Effector memory CD4-positive, alpha-beta T cell (primary cell): ENCODE data around the gene ADORA1.

ENCODE experiments used
- DNase-seq, 3 donors: peaks; one replicate each; pipeline ENCODE4 v3.0.0-alpha.2; 2020
- H3K27ac ChIP-seq: 2 replicates; pipeline ENCODE4 v1.7.0; 2013; ENCODE audit warnings: mild to moderate bottlenecking, low read length, moderate library complexity; ENCODE audit not compliant: insufficient read depth, poor library complexity, severe bottlenecking
- H3K27me3 ChIP-seq: replicated peaks from 2 replicates; pipeline ENCODE4 v1.7.0; 2013; ENCODE audit warnings: mild to moderate bottlenecking, low read length; ENCODE audit not compliant: insufficient read depth, control insufficient read depth, poor library complexity, severe bottlenecking
- H3K36me3 ChIP-seq: 2 replicates; pipeline ENCODE4 v1.7.0; 2013; ENCODE audit warnings: mild to moderate bottlenecking, low read length, moderate library complexity; ENCODE audit not compliant: control insufficient read depth, insufficient read depth
- H3K4me1 ChIP-seq: 2 replicates; pipeline ENCODE4 v1.7.0; 2013; ENCODE audit warnings: low read length, mild to moderate bottlenecking; ENCODE audit not compliant: control insufficient read depth, insufficient read depth, poor library complexity, severe bottlenecking
- H3K4me3 ChIP-seq: 2 replicates; pipeline ENCODE4 v1.7.0; 2013; ENCODE audit warnings: low read length, low read depth, mild to moderate bottlenecking; ENCODE audit not compliant: insufficient read depth, poor library complexity, severe bottlenecking
- H3K9me3 ChIP-seq: 2 replicates; pipeline ENCODE4 v1.7.0; 2013; ENCODE audit warnings: mild to moderate bottlenecking, low read length, moderate library complexity; ENCODE audit not compliant: control insufficient read depth

ADORA1 gene

GRCh38 chr1:203199481-203199815, 71.9 kb downstream of the ADORA1 start:
- no peak overlapping the region for H3K27ac ChIP-seq
- no peaks in the 10 kb centered on the region for H3K9me3 ChIP-seq
- H3K4me1 ChIP-seq, result no peaks in the 10 kb centered on the region
- H3K4me3 ChIP-seq, result no peak overlapping the region
- no peaks in the 10 kb centered on the region for H3K36me3 ChIP-seq
- no peaks in the 10 kb centered on the region for H3K27me3 ChIP-seq
- DNase-seq, result no peak

DNA sequence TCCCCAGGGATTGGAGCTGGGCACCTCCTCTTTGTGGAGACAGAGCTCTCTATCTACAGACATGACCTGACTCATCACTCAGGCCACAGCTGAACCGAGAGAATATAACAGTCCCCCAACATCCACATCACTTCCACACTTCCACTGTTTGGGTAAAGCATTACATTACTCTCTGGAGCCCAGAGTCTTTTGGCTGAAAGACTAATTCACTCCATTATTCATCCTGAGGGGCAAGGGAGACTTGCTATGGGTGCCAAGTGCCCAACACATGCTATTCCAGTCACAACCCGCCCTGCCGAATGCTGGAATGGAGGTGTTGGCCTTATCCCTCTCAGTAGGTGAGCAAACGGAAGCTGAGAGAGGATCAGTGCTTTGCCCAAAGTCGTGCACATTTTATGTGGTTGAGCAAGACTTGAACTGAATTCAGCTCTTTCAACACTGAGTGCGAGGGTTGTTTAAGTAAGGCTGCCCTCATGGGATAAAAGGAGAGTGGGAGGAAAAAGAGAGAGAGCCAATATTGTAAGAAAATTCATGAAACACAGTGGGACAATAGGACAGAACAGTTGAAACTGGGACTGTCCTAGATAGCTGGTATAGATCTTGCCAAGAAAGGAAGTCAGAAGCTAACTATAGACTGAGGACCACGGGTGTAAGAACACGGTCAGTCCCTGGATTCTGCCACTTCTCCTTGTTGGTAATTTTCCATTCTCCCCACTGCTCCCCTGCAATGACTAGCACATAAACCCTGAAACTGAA, 72.5 kb downstream of the ADORA1 start:
- no peaks in the 10 kb centered on the region for H3K4me1 ChIP-seq
- no peaks in the 10 kb centered on the region for H3K9me3 ChIP-seq
- no peaks in the 10 kb centered on the region for H3K36me3 ChIP-seq
- H3K27me3 ChIP-seq, result no peaks in the 10 kb centered on the region
- no peak overlapping the region for H3K27ac ChIP-seq
- no peak overlapping the region for H3K4me3 ChIP-seq
- no peak for DNase-seq

GRCh38 chr1:203200916-203201315, 73.4 kb downstream of the ADORA1 start:
- DNase-seq, result no peak
- Histone ChIP-seq H3K27ac (no peak overlapping the region), H3K4me3 (no peak overlapping the region), H3K9me3 (no peaks in the 10 kb centered on the region), H3K27me3 (no peaks in the 10 kb centered on the region), H3K36me3 (no peaks in the 10 kb centered on the region), H3K4me1 (no peaks in the 10 kb centered on the region)

GRCh38 chr1:203201516-203202205, 74.1 kb downstream of the ADORA1 start:
- no peak for DNase-seq
- no peak overlapping the region for H3K27ac ChIP-seq
- H3K4me3 ChIP-seq, result no peak overlapping the region
- no peaks in the 10 kb centered on the region for H3K27me3 ChIP-seq
- H3K36me3 ChIP-seq, result no peaks in the 10 kb centered on the region
- no peaks in the 10 kb centered on the region for H3K4me1 ChIP-seq
- H3K9me3 ChIP-seq, result no peaks in the 10 kb centered on the region

- Histone ChIP-seq H3K4me1 (no peaks in the 10 kb centered on the region), H3K27me3 (no peaks in the 10 kb centered on the region), H3K36me3 (no peaks in the 10 kb centered on the region), H3K9me3 (no peaks in the 10 kb centered on the region), H3K4me3 (no peak overlapping the region), H3K27ac (no peak overlapping the region)
- DNase-seq, result no peak
These were observed 75.1 kb downstream of the ADORA1 start for GRCh38 chr1:203202431-203203245.

DNA sequence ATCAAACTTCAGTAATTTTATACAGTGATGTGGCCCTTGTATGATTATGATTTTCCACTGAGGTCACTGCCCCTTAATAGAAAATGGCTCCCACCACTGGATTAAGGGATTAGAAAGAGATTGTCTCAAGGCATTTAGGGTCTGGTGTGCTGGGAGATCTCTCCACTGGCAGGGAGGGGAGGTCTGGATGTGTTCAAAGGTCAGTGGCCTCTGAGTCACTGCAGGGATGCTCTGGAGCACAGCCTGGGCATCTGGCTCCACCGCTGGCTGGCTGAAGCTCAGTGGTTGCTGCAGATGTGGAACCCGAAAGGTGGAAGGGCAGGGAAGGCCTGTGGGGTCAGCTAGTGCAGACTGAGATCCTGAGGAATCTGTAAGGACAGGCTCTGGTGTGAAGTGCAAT, 77.2 kb downstream of the ADORA1 start:
- Histone ChIP-seq H3K36me3 (no peaks in the 10 kb centered on the region), H3K4me3 (no peak overlapping the region), H3K4me1 (no peaks in the 10 kb centered on the region), H3K9me3 (no peaks in the 10 kb centered on the region), H3K27ac (no peak overlapping the region), H3K27me3 (no peaks in the 10 kb centered on the region)
- DNase-seq, result no peak

GRCh38 chr1:203206129-203206687, 78.7 kb downstream of the ADORA1 start:
- H3K27me3 ChIP-seq, result no peaks in the 10 kb centered on the region
- H3K4me1 ChIP-seq, result no peaks in the 10 kb centered on the region
- DNase-seq, result no peak
- H3K27ac ChIP-seq, result no peak overlapping the region
- H3K9me3 ChIP-seq, result no peaks in the 10 kb centered on the region
- H3K36me3 ChIP-seq, result no peaks in the 10 kb centered on the region
- no peak overlapping the region for H3K4me3 ChIP-seq

DNA sequence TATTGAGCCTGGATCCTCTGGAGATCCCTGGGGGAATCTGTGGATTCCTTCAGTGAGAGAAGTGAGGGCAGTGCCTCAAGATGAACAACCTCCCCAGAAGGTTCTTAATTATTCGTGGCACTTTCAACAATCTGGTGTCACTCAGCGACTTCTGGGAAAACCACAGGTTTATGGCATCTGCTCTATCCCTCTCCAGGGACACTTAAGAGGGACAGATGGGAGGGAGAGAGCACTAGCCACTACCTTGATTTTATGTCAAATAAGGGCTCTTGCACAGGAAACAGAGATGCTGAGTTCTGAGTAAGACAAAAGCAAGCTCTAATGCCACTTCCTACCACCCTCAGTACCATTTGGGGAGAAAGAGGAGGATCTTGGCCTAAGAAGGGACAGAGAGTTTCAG, 80.2 kb downstream of the ADORA1 start:
- H3K36me3 ChIP-seq, result no peaks in the 10 kb centered on the region
- H3K27ac ChIP-seq, result no peak overlapping the region
- H3K4me3 ChIP-seq, result no peak overlapping the region
- H3K9me3 ChIP-seq, result no peaks in the 10 kb centered on the region
- DNase-seq, result no peak
- no peaks in the 10 kb centered on the region for H3K4me1 ChIP-seq
- no peaks in the 10 kb centered on the region for H3K27me3 ChIP-seq

DNA sequence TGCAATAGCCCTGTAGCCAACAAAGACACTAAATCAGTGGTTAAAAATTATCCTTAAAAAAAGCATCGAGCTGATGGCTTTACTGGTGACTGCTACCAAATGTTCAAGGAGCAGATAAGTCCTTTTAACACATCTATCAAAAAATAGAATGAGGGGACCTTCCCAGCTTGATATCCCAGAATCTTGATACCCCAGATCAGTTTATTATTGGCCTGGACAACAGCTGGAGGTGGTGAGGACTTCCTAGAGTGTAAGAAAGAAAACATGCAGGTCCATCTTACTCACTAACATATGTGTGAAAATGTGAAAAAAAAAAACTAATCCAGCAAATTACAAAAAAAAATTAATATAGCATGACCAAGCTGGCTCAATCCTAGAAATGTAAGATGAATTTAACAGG, 80.7 kb downstream of the ADORA1 start:
- Histone ChIP-seq H3K36me3 (no peaks in the 10 kb centered on the region), H3K4me1 (no peaks in the 10 kb centered on the region), H3K27ac (no peak overlapping the region), H3K9me3 (no peaks in the 10 kb centered on the region), H3K4me3 (no peak overlapping the region), H3K27me3 (no peaks in the 10 kb centered on the region)
- no peak for DNase-seq

- no peaks in the 10 kb centered on the region for H3K27me3 ChIP-seq
- H3K4me3 ChIP-seq, result no peak overlapping the region
- no peaks in the 10 kb centered on the region for H3K9me3 ChIP-seq
- H3K4me1 ChIP-seq, result no peaks in the 10 kb centered on the region
- no peak for DNase-seq
- H3K27ac ChIP-seq, result no peak overlapping the region
- H3K36me3 ChIP-seq, result no peaks in the 10 kb centered on the region
These were observed 82.8 kb downstream of the ADORA1 start for GRCh38 chr1:203210350-203210749.
